HG03354 (cell line): ENCODE results near the gene DUS2.
"Not testable (repeated sequence)": the region's sequence is repeated elsewhere in the genome, so short reads cannot be mapped to it uniquely, and the experiment has no call there.

Experiments
- ATAC-seq: cut with Tn5 transposase; IDR thresholded peaks from one replicate; pipeline ENCODE4 v1.9.1; 2021; ENCODE audit warnings: mild to moderate bottlenecking; ENCODE audit not compliant: unreplicated experiment, poor library complexity, severe bottlenecking

The DUS2 gene

GRCh38 chr16:68113765-68114240 lies 90.7 kb downstream of the DUS2 start:
- no peak for ATAC-seq

GRCh38 chr16:68114939-68115338 lies 91.9 kb downstream of the DUS2 start:
- ATAC-seq, result not testable (repeated sequence)

GRCh38 chr16:68115851-68116250 lies 92.8 kb downstream of the DUS2 start:
- ATAC-seq, result no peak

GRCh38 chr16:68116256-68116867 lies 93.3 kb downstream of the DUS2 start:
- no peak for ATAC-seq

GRCh38 chr16:68117884-68118283 lies 94.8 kb downstream of the DUS2 start:
- no peak for ATAC-seq

- ATAC-seq, result peak; percentile 61
These were observed 95.9 kb downstream of the DUS2 start for GRCh38 chr16:68118954-68119353.

- not testable (repeated sequence) for ATAC-seq
These were observed 97.4 kb downstream of the DUS2 start for GRCh38 chr16:68120496-68120895.

GRCh38 chr16:68126395-68126794 lies 103.3 kb downstream of the DUS2 start:
- peak; percentile 71 for ATAC-seq

- ATAC-seq, result no peak
These were observed 105.7 kb downstream of the DUS2 start for GRCh38 chr16:68128577-68129305.
